Cardiac muscle cell (in vitro differentiated cells and primary cell): ENCODE measurements around the gene MOXD1. TPM values are rescaled to one million over a fixed set of nuclear protein-coding genes. Genes with fewer than 3 reads are reported as not detected.

Experiments used
- DNase-seq, 2 donors: peaks; one replicate each; pipeline versions ENCODE4 v3.0.0 to v3.0.0-alpha.2; 2010 to 2017; ENCODE audit warnings: low read depth in 1 of 2, low spot score in 1 of 2
- H3K27ac ChIP-seq: fragments of 200-600 bp; sonication (generic); 2 replicates; pipeline ENCODE4 v1.5.1; 2016
- H3K27me3 ChIP-seq: fragments of 200-600 bp; sonication (generic); 2 replicates; pipeline ENCODE4 v1.6.0; 2016; ENCODE audit warnings: control low read depth
- H3K36me3 ChIP-seq: fragments of 200-600 bp; sonication (generic); 2 replicates; pipeline ENCODE4 v1.5.1; 2016; ENCODE audit warnings: control low read depth
- H3K4me1 ChIP-seq: fragments of 200-600 bp; sonication (generic); 2 replicates; pipeline ENCODE4 v1.8.1; 2017; ENCODE audit warnings: low read depth, mild to moderate bottlenecking, mixed run types
- H3K4me3 ChIP-seq: fragments of 200-600 bp; sonication (generic); 2 replicates; pipeline ENCODE4 v1.5.1; 2016; ENCODE audit warnings: mild to moderate bottlenecking
- H3K9me3 ChIP-seq: fragments of 200-600 bp; sonication (generic); 2 replicates; pipeline ENCODE4 v1.5.1; 2017; ENCODE audit warnings: low read depth, mild to moderate bottlenecking, control low read depth
- polyA plus RNA-seq: library from polyadenylated mRNA; unstranded; fragments of >200 nt; fragmentation: Nextera tagmentation; extraction: Ambion mirVana; gene quantifications from 2 replicates; pipeline ENCODE4 v1.2.1, GENCODE V29; 2016
- total RNA-seq: library from RNA; depleted of rRNA; stranded (reverse); fragments of >200 nt; gene quantifications from 2 replicates; pipeline ENCODE4 v1.2.3, GENCODE V29; 2016
- TF ChIP-seq, protein P1 (sequence below): IDR thresholded peaks from 2 replicates; pipeline ENCODE4 v1.5.1; 2012; ENCODE audit warnings: low read depth, mild to moderate bottlenecking, low read length

MOXD1 gene
- total and polyA plus RNA-seq, 2 experiments from 2014 or later: 20.8 to 30.6 TPM

DNA sequence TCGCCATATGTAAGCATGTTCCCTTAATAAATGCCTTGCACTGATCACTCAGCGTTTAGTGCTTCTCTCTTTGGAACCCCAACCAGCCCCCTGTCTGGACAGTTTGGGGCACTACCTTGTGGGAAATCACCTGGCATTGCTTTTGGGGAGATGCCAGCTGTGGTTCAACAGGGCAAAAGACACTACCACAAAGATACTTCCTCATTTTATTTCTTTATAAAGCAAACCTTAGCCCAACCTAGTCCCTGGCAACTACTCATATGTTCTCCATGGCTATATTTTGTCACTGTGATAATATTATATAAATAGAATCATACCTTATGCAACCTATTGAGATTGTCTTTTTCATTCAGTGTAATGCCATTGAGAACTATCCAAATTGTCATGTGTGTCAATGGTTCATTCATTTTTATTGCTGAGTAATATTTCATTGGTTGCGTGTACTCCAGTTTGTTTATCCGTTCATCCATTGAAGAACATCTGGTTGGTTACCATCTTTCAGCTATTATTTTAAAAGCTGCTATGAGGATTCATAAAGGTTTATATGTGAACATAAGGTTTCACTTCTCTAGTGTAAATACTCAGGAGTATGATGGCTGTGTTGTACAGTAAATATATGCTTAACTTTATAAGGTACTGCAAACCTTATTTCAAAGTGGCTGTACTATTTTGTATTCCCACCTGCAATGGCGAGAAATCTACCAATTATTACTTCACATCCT, 114.8 kb downstream of the MOXD1 start:
- Histone ChIP-seq H3K9me3 (no peaks in the 10 kb centered on the region), H3K4me3 (no peak overlapping the region), H3K4me1 (no peaks in the 10 kb centered on the region), H3K36me3 (no peaks in the 10 kb centered on the region), H3K27me3 (no peaks in the 10 kb centered on the region), H3K27ac (no peak overlapping the region)
- no peak for DNase-seq
- TF ChIP-seq, protein P1, sequence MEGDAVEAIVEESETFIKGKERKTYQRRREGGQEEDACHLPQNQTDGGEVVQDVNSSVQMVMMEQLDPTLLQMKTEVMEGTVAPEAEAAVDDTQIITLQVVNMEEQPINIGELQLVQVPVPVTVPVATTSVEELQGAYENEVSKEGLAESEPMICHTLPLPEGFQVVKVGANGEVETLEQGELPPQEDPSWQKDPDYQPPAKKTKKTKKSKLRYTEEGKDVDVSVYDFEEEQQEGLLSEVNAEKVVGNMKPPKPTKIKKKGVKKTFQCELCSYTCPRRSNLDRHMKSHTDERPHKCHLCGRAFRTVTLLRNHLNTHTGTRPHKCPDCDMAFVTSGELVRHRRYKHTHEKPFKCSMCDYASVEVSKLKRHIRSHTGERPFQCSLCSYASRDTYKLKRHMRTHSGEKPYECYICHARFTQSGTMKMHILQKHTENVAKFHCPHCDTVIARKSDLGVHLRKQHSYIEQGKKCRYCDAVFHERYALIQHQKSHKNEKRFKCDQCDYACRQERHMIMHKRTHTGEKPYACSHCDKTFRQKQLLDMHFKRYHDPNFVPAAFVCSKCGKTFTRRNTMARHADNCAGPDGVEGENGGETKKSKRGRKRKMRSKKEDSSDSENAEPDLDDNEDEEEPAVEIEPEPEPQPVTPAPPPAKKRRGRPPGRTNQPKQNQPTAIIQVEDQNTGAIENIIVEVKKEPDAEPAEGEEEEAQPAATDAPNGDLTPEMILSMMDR: no peak

DNA sequence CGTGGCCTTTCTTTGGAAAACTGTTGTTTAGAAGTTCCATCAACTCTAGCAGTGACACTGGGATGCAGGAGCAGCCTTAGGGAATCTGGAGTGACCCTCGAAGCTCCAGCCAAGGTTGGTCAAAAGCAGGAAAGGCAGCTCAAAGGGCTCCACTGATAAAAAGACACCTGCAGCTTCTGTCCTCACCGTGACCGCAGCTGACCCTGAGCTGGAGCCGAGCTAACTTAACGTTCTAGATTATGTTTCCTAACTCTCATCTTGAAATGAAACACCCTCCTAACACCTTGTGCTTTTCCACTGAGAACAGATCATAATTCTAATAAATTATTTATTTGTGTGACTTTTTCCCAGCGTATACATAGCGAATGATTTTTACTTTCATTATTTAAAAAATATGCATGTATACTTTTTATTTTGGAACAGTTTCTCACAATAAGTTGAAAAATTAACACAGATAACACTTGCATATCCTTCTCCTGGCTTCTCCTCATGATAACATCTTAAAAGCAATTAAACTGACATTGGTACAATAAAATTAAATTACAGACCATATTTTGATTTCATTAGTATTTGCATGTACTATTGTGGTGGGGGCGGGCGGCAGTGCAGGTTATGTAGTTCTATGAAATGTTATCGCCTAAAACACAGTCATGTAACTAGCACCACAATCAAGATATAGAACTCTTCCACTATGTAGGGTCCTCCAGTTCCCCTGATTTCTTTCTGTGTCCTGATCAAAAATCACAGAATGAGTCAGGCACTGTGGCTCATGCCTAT, 116.1 kb downstream of the MOXD1 start:
- TF ChIP-seq, protein P1: no peak
- H3K27me3 ChIP-seq: no peaks in the 10 kb centered on the region
- DNase-seq: no peak
- no peak overlapping the region for H3K27ac ChIP-seq
- no peaks in the 10 kb centered on the region for H3K4me1 ChIP-seq
- no peaks in the 10 kb centered on the region for H3K9me3 ChIP-seq
- H3K4me3 ChIP-seq: no peak overlapping the region
- H3K36me3 ChIP-seq: no peaks in the 10 kb centered on the region

DNA sequence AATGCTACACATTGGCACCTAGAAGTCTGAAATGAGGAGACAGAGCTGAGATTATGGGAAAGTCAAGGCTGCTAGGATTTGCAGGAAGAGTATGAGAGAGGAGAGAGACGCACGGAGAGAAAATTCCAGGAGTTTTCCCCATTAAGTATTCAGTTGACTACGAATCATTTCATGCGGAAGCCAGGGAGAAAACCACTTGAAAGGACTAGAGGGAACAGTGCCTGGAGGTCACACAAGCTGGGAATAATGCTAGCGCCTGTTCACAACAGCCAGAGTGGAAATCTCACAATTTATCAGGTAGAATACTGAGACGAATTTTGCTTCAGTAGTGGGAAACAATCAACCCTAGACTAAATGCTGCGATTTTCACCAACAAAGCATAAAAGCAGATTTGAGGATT, 118.6 kb downstream of the MOXD1 start:
- Histone ChIP-seq H3K27ac (no peak overlapping the region), H3K4me3 (no peak overlapping the region), H3K4me1 (no peaks in the 10 kb centered on the region), H3K27me3 (no peaks in the 10 kb centered on the region), H3K9me3 (no peaks in the 10 kb centered on the region), H3K36me3 (no peaks in the 10 kb centered on the region)
- TF ChIP-seq, protein P1: no peak
- no peak for DNase-seq

DNA sequence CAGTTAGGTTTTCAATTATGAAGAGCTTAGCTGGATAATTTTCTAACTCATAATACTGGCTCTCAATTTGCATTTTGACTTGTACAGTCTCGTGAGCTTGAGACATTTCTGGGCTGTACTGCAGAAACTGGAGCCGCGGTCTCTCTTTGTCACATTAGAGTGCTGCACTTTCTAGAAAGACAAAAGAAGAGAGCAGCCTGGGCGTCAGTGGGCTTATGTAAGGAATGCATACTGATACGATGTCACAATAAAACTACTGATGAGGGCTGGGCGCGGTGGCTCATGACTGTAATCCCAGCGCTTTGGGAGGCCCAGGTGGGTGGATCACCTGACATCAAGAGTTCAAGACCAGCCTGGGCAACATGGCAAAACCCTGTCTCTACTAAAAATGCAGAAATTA, 120.8 kb downstream of the MOXD1 start:
- Histone ChIP-seq H3K27ac (no peak overlapping the region), H3K27me3 (no peaks in the 10 kb centered on the region), H3K4me3 (no peak overlapping the region), H3K4me1 (no peaks in the 10 kb centered on the region), H3K36me3 (no peaks in the 10 kb centered on the region), H3K9me3 (no peaks in the 10 kb centered on the region)
- no peak for DNase-seq
- TF ChIP-seq, protein P1: no peak

DNA sequence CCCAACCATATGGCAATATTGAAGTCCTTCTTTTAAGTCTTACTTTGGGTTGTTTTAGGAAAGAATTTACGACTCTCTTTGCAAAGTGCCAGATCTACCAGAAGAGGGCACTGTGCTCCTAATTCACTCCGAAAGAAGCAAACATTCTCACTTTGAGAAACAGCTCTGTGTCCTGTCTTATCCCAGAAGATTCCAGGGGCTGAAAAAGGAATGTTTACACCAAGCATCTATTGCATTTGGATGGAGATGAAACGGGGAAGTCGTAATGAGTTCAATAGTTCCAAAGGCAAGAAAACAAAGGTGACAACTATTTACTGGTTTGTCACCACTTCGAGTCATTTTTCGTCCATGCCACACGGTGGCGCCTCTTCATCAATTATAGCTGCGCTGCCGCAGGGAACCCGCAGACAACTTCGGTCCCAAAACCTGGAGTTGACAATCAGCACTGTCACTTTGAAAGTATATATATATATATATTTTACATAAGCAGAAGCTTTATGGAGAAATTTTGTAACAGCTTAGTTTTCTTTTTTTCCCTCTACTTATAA, 121.6 kb downstream of the MOXD1 start:
- Histone ChIP-seq H3K4me3 (peak overlapping the region; percentile 35), H3K4me1 (no peaks in the 10 kb centered on the region), H3K36me3 (no peaks in the 10 kb centered on the region), H3K27ac (no peak overlapping the region), H3K27me3 (no peaks in the 10 kb centered on the region), H3K9me3 (no peaks in the 10 kb centered on the region)
- TF ChIP-seq, protein P1: peak; percentile 90
- peak; percentile 79 to 80 for DNase-seq
